B cell (primary cell): Measurements from ENCODE around the gene CTSO.

Experiments
- EZH2 ChIP-seq: IDR thresholded peaks from 2 replicates; pipeline ENCODE4 v1.6.1; 2012; ENCODE audit warnings: borderline replicate concordance, low read depth, mild to moderate bottlenecking, moderate library complexity, low read length; ENCODE audit not compliant: insufficient read depth, poor library complexity, severe bottlenecking
- TF ChIP-seq, protein P1 (sequence below): fragments of 200-600 bp; IDR thresholded peaks from one replicate; pipeline ENCODE4 v1.8.0; 2022; ENCODE audit warnings: antibody characterized with exemption, mild to moderate bottlenecking

DNA sequence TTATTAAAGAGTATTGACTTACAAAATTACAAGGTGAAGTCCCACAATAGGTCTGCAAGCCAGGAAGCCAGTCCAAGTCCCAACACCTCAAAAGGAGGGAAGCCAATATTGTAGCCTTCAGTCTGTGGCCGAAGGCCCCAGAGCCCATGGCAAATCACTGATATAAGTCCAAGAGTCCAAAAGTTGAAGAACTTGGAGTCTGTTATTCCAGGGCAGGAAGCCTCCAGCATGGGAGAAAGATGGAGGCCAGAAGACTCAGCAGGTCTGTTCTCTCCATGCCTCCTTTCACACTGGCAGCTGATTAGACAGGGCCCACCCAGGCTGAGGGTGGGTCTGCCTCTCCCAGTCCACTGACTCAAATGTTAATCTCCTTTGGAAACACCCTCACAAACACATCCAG lies 32.1 kb downstream of the CTSO start:
- TF ChIP-seq, protein P1, sequence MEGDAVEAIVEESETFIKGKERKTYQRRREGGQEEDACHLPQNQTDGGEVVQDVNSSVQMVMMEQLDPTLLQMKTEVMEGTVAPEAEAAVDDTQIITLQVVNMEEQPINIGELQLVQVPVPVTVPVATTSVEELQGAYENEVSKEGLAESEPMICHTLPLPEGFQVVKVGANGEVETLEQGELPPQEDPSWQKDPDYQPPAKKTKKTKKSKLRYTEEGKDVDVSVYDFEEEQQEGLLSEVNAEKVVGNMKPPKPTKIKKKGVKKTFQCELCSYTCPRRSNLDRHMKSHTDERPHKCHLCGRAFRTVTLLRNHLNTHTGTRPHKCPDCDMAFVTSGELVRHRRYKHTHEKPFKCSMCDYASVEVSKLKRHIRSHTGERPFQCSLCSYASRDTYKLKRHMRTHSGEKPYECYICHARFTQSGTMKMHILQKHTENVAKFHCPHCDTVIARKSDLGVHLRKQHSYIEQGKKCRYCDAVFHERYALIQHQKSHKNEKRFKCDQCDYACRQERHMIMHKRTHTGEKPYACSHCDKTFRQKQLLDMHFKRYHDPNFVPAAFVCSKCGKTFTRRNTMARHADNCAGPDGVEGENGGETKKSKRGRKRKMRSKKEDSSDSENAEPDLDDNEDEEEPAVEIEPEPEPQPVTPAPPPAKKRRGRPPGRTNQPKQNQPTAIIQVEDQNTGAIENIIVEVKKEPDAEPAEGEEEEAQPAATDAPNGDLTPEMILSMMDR: no peak
- no peak for TF ChIP-seq EZH2
